HG03354 (cell line): Measurements from ENCODE around the gene SIL1.
"Not testable (repeated sequence)": the region's sequence is repeated elsewhere in the genome, so short reads cannot be mapped to it uniquely, and the experiment has no call there.

Experiments used
- ATAC-seq: cut with Tn5 transposase; IDR thresholded peaks from one replicate; pipeline ENCODE4 v1.9.1; 2021; ENCODE audit warnings: mild to moderate bottlenecking; ENCODE audit not compliant: unreplicated experiment, poor library complexity, severe bottlenecking

SIL1 gene

GRCh38 chr5:139178935-139179334, 19.2 kb downstream of the SIL1 start:
- no peak for ATAC-seq

DNA sequence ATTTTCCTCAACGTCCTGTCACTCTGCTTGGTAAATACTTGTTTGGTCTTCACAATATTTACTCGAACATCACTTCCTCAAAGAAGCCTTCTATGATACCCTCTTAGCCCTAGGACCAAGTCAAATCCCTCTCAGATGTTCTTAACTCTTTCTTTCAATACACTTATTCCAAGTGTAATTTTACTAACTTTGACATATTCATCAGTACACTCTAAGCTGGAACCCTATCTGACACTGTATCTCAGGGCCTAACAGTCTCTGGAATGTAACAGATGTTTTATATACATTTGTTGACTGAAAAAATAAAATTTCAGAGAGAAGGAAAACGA, 19.6 kb downstream of the SIL1 start:
- no peak for ATAC-seq

GRCh38 chr5:139177809-139178588, 20.2 kb downstream of the SIL1 start:
- peak; percentile 61 for ATAC-seq

GRCh38 chr5:139177281-139177680, 20.9 kb downstream of the SIL1 start:
- not testable (repeated sequence) for ATAC-seq

GRCh38 chr5:139174382-139174781, 23.8 kb downstream of the SIL1 start:
- ATAC-seq, result not testable (repeated sequence)

- no peak for ATAC-seq
These were observed 26.3 kb downstream of the SIL1 start for GRCh38 chr5:139171779-139172404.

- ATAC-seq, result no peak
These were observed 30.0 kb downstream of the SIL1 start for GRCh38 chr5:139167952-139168720.

GRCh38 chr5:139167533-139167932, 30.6 kb downstream of the SIL1 start:
- ATAC-seq, result no peak

GRCh38 chr5:139167063-139167462, 31.1 kb downstream of the SIL1 start:
- ATAC-seq, result no peak

DNA sequence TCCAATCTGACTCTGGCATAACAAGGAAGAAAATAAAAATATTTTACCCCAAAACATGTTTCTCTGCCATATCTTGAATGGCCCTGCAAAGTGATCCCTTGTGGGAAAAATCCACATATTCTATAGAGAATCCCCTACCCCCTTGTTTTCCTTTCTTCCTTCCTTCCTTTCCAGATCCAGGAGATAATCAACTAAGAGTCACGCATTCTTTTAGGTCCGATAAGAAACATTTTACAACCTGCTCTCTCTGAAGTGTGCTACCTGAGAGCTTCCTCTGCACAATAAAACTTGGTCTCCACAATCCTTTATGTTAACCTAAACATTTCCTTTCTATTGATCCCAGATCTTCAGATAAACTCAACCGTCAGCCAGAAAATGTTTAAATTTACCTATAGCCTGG, 33.3 kb downstream of the SIL1 start:
- ATAC-seq, result not testable (repeated sequence)

GRCh38 chr5:139164020-139164419, 34.1 kb downstream of the SIL1 start:
- no peak for ATAC-seq

DNA sequence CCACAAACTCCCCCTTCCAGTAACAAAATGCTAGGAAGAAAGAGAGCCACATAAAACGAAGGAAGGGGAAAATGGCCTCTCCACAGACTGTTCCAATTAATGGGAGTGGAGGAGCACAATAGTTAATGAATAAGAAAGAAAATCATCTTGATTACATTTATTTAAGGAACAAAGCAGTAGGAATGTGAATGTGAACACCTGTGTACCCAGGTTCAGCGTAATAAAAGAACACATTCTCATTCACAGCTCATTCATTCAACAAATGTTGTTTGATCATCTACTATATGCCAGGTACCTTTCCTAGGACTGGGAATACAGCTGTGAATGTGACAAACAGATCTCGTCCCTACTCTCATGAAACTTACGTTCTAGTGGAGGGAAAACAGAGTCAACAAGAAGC, 35.7 kb downstream of the SIL1 start:
- ATAC-seq, result no peak

- no peak for ATAC-seq
These were observed 39.4 kb downstream of the SIL1 start for GRCh38 chr5:139158791-139159190.

GRCh38 chr5:139157556-139157955, 40.6 kb downstream of the SIL1 start:
- ATAC-seq, result no peak

- ATAC-seq, result no peak
These were observed 41.4 kb downstream of the SIL1 start for GRCh38 chr5:139156814-139157213.

- ATAC-seq, result no peak
These were observed 42.8 kb downstream of the SIL1 start for GRCh38 chr5:139155333-139155732.

- no peak for ATAC-seq
These were observed 46.3 kb downstream of the SIL1 start for GRCh38 chr5:139151902-139152301.

GRCh38 chr5:139150367-139150999, 47.7 kb downstream of the SIL1 start:
- no peak for ATAC-seq

DNA sequence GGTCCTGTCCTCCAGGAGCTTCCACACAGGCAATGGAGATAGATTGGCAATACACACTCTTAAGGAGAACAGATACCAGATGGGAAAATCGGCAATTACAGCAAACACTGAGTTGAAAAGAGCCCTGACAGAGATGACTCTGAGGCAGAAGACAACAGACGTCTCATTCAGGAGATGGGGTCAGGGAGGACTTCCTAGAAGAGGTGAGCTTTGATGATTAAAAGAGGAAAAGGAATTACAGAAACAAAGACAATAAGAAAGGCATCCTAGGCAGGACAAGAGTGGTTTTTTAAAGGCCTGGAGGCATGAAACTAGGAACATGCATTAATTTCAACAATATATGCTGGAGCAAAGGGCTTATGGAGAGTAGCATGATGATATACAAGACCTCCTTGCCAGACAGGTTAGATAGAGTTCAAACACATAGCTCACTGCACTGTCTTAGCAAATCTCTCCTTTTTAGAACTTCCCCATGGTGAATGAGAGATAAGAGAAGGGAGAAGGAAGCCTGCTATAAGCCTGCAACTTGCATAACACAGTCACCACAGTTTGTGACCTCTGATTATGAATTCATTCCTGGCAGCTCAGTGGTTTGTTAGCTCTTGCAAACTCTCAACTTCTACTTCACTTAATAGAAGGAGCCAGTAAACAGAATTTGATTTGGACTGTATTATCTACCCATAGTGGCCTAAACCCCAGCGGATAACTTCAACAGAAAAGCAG, 48.5 kb downstream of the SIL1 start:
- no peak for ATAC-seq

- ATAC-seq, result no peak
These were observed 49.2 kb downstream of the SIL1 start for GRCh38 chr5:139148986-139149385.
